K562 (cell line): ENCODE results near the gene GATAD2B. TPM values are rescaled to one million over a fixed set of nuclear protein-coding genes. Genes with fewer than 3 reads are reported as not detected.

Experiments used
- ATAC-seq: fragments of 200-7000 bp; cut with Tn5 transposase; 3 replicates; pipeline ENCODE4 v1.9.1; 2020; ENCODE audit warnings: moderate library complexity
- BruUV-seq: library from RNA; stranded (reverse); fragments of 400-500 nt; replicated peaks from 2 replicates; lab custom pipeline; 2021; lab: Mats Ljungman, UMichigan
- CTCF ChIA-PET: fragments of 300-600 bp; formaldehyde crosslinking; extraction: SDS; loops from one replicate; lab custom pipeline; 2021; ENCODE audit warnings: low intra/inter-chr PET ratio; lab: Yijun Ruan, JAX
- POLR2A ChIA-PET: fragments of 300-600, 350-650 bp; sonication (Branson Sonifier 250); formaldehyde crosslinking; extraction: SDS; loops from one replicate; lab custom pipeline; 2021; ENCODE audit warnings: antibody characterized with exemption, inconsistent platforms; lab: Yijun Ruan, JAX
- DNase-seq, 4 experiments: peaks; one replicate each; pipeline versions ENCODE4 v3.0.0 to v3.0.0-alpha.2; 2011 to 2018; ENCODE audit warnings: low spot score in 3 of 4, mixed read lengths in 3 of 4; ENCODE audit errors: extremely low read depth in 1 of 4
- FAIRE-seq: peaks from 2 replicates; lab custom pipeline; 2011; peaks lifted over from hg19 to GRCh38; lab: Jason Lieb, UNC
- H2AFZ ChIP-seq: 2 replicates; pipeline ENCODE4 v1.6.0; 2011; ENCODE audit warnings: low read depth, low read length, control low read depth, inconsistent platforms
- H3K27ac ChIP-seq: fragments of 200-600 bp; 3 replicates; pipeline ENCODE4 v1.8.0; 2011; ENCODE audit warnings: low read depth, mild to moderate bottlenecking, control low read depth, inconsistent platforms, low read length, moderate library complexity, mixed read lengths; ENCODE audit errors: extremely low read depth
- H3K27me3 ChIP-seq, 2 experiments: fragments of 300-600 bp in 1 of 2; 2 replicates in 1 of 2; 3 replicates in 1 of 2; pipeline versions ENCODE4 v1.6.0 to v1.8.0; 2011; ENCODE audit warnings: inconsistent platforms in 2 of 2, low read length in 2 of 2, mild to moderate bottlenecking in 1 of 2, mixed read lengths in 1 of 2, moderate library complexity in 1 of 2; ENCODE audit not compliant: control insufficient read depth in 2 of 2, insufficient read depth in 2 of 2
- H3K36me3 ChIP-seq: fragments of 300-600 bp; 3 replicates; pipeline ENCODE4 v1.8.0; 2011; ENCODE audit warnings: mild to moderate bottlenecking, low read length, inconsistent platforms; ENCODE audit not compliant: control insufficient read depth, insufficient read depth
- H3K4me1 ChIP-seq, 2 experiments: fragments of 200-600 bp in 1 of 2; replicated peaks in 1 of 2; 2 replicates in 1 of 2; 3 replicates in 1 of 2; pipeline versions ENCODE4 v1.5.1 to v1.8.0; 2011; ENCODE audit warnings: inconsistent platforms in 2 of 2, low read length in 2 of 2, mild to moderate bottlenecking in 1 of 2, mixed read lengths in 1 of 2, moderate library complexity in 1 of 2; ENCODE audit not compliant: control insufficient read depth in 2 of 2, insufficient read depth in 2 of 2
- H3K4me2 ChIP-seq: 2 replicates; pipeline ENCODE4 v1.6.1; 2011; ENCODE audit warnings: low read length, control low read depth, inconsistent platforms, mixed read lengths; ENCODE audit not compliant: insufficient read depth
- H3K4me3 ChIP-seq: fragments of 200-600 bp; sonication (generic), shearing (Covaris generic); 2 replicates; pipeline ENCODE4 v1.5.1; 2016; ENCODE audit warnings: control low read depth, inconsistent platforms
- H3K79me2 ChIP-seq: fragments of 200-600 bp; 3 replicates; pipeline ENCODE4 v1.8.0; 2011; ENCODE audit warnings: low read length, inconsistent platforms; ENCODE audit not compliant: control insufficient read depth, insufficient read depth
- H3K9ac ChIP-seq, 2 experiments: 2 replicates each; pipeline versions ENCODE4 v1.6.0 to v1.6.1; 2011; ENCODE audit warnings: low read depth in 2 of 2, low read length in 2 of 2, control low read depth in 1 of 2, inconsistent platforms in 1 of 2, mild to moderate bottlenecking in 1 of 2, mixed read lengths in 1 of 2; ENCODE audit not compliant: insufficient read depth in 1 of 2
- H3K9me1 ChIP-seq: one replicate; pipeline ENCODE4 v1.6.0; 2011; ENCODE audit warnings: inconsistent platforms, mild to moderate bottlenecking, low read length, moderate library complexity; ENCODE audit not compliant: control insufficient read depth, insufficient read depth
- H3K9me3 ChIP-seq: replicated peaks from 2 replicates; pipeline ENCODE4 v1.5.1; 2011; ENCODE audit warnings: low read depth, low read length, inconsistent platforms; ENCODE audit not compliant: control insufficient read depth, insufficient read depth
- H4K20me1 ChIP-seq: replicated peaks from 2 replicates; pipeline ENCODE4 v1.6.1; 2011; ENCODE audit warnings: low read length, inconsistent platforms, mixed read lengths; ENCODE audit not compliant: control insufficient read depth, insufficient read depth
- ATF6 ChIP-seq: sonication (generic); formaldehyde crosslinking; IDR thresholded peaks from 2 replicates; pipeline ENCODE4 v1.4.0; 2020; ENCODE audit warnings: mild to moderate bottlenecking, missing genetic modification reagents
- EP400 ChIP-seq: fragments of 450-650 bp; IDR thresholded peaks from 2 replicates; pipeline ENCODE4 v1.6.1; 2017; ENCODE audit warnings: antibody characterized with exemption, mild to moderate bottlenecking, moderate library complexity
- HMG20A ChIP-seq: fragments of 450-650 bp; formaldehyde crosslinking; conservative IDR thresholded peaks from 2 replicates; pipeline ENCODE4 v1.4.0; 2020; ENCODE audit warnings: mild to moderate bottlenecking, mixed read lengths
- LCOR ChIP-seq: sonication (generic); formaldehyde crosslinking; IDR thresholded peaks from 2 replicates; pipeline ENCODE4 v1.8.0; 2022; ENCODE audit warnings: mild to moderate bottlenecking, missing genetic modification reagents
- SMARCC2 ChIP-seq: fragments of 450-650 bp; IDR thresholded peaks from 2 replicates; pipeline ENCODE4 v1.6.1; 2017; ENCODE audit warnings: antibody characterized with exemption, moderate library complexity, mild to moderate bottlenecking, low read depth
- TCF15 ChIP-seq: fragments of 250-450 bp; sonication (Bioruptor Pico); IDR thresholded peaks from 2 replicates; pipeline ENCODE4 v1.8.0; 2022; ENCODE audit warnings: moderate library complexity, mild to moderate bottlenecking, inconsistent platforms
- ZKSCAN1 ChIP-seq: fragments of 150-350 bp; IDR thresholded peaks from 2 replicates; pipeline ENCODE4 v1.6.1; 2016; ENCODE audit warnings: low read depth, low read length
- ZNF41 ChIP-seq: fragments of 250-450 bp; sonication (Bioruptor Pico); conservative IDR thresholded peaks from 2 replicates; pipeline ENCODE4 v1.4.0; 2020; ENCODE audit warnings: mild to moderate bottlenecking
- ZNF512 ChIP-seq: IDR thresholded peaks from 2 replicates; pipeline ENCODE4 v1.6.1; 2016; ENCODE audit warnings: missing genetic modification characterization, missing compliant biosample characterization
- ZNF551 ChIP-seq: fragments of 250-450 bp; sonication (Bioruptor Pico); IDR thresholded peaks from 2 replicates; pipeline ENCODE4 v1.5.0; 2021; ENCODE audit warnings: mild to moderate bottlenecking, moderate library complexity
- whole genome bisulfite sequencing: fragments of 100-300 bp; shearing (Covaris generic); methylation state at CpG from one replicate; pipeline ENCODE4 v1.1.6; 2016; ENCODE audit warnings: low coverage, mixed read lengths; ENCODE audit not compliant: insufficient coverage; ENCODE audit errors: missing lambda C conversion rate; 5-methylcytosine and 5-hydroxymethylcytosine counted together
- in situ Hi-C: fragments of 300-500 bp; cut with MboI; formaldehyde crosslinking; loops from 4 replicates; pipeline ENCODE4 v1.15.0; 2018; ENCODE audit warnings: inconsistent platforms, mixed read lengths
- intact Hi-C: fragments of 100-400 bp; cut with micrococcal nuclease; formaldehyde crosslinking; loops from 2 replicates; pipeline ENCODE4 v1.14.2; 2022
- polyA plus RNA-seq, 8 experiments: library from polyadenylated mRNA; depleted of rRNA in 4 of 8; stranded (reverse) in 5 of 8; unstranded in 3 of 8; fragments of >200 nt; fragmentation: Nextera tagmentation in 2 of 8; fragmentation: Illumina TruSeq in 1 of 8; extraction: Ambion mirVana in 2 of 8; extraction: Trizol in 1 of 8; gene quantifications; 2 replicates each; pipeline versions ENCODE4 v1.2.1 to v1.2.3, GENCODE V29; 2011 to 2014; ENCODE audit warnings: inconsistent platforms in 1 of 8, missing spikeins in 1 of 8
- total RNA-seq, 7 experiments: library from RNA; depleted of rRNA in 6 of 7; stranded (reverse); fragments of >200 nt in 6 of 7; fragmentation: Illumina TruSeq in 2 of 7; extraction: Trizol in 2 of 7; gene quantifications; 2 replicates each; pipeline versions ENCODE4 v1.2.1 to v1.2.3, GENCODE V29; 2011 to 2021; ENCODE audit warnings: low replicate concordance in 1 of 7

GATAD2B gene
- total and polyA plus RNA-seq, 9 of the 15 experiments (the other 6 are each of a cell fraction or from before 2014, with no cell fraction given), result 1.5 to 40.2 (median 4.9) TPM

- Histone ChIP-seq H3K27ac (no peak overlapping the region), H2AFZ (no peak overlapping the region), H3K27me3 (no peaks in the 10 kb centered on the region)
- ATAC-seq, result no peak
- no TSS peak for BruUV-seq
- intact Hi-C loops, result no loop called here
- TF ChIP-seq EP400, result no peak
- no peak for TF ChIP-seq TCF15 (CRISPR knock-in tag)
- no peak for TF ChIP-seq SMARCC2
- TF ChIP-seq, all 486 proteins: peak for 0
- in situ Hi-C loops, result no loop called here
- peaks cover 39% of the 10 kb centered on the region for H3K79me2 ChIP-seq
- peaks cover 12 to 24% of the 10 kb centered on the region in 2 experiments for H3K4me1 ChIP-seq
- CTCF ChIA-PET, result interaction anchor here (0.7 kb wide), 1 partner anchor 1122 kb away, joined by 3 read pairs; no protein-coding TSS in a partner anchor
- H3K36me3 ChIP-seq, result peaks cover 51% of the 10 kb centered on the region; the same call in 2 of the 3 replicates
- 91% methylated on average over 10 of the region's 10 CpGs for WGBS
- DNase-seq (no peak), FAIRE-seq (no peak)
- POLR2A ChIA-PET, result no interaction called here
- no peak overlapping the region for H3K4me2 ChIP-seq
- H3K9me1 ChIP-seq, result no peaks in the 10 kb centered on the region
- peak overlapping the region in 1 of 2 experiments; percentile 57; a peak in 1 of 4 replicates for H3K9ac ChIP-seq
- no peak overlapping the region for H3K4me3 ChIP-seq
- no peaks in the 10 kb centered on the region for H3K9me3 ChIP-seq
- H4K20me1 ChIP-seq, result peaks cover 9% of the 10 kb centered on the region; the same call in 1 of the 2 replicates
Measured at GRCh38 chr1:153954826-153955225, 32.1 kb upstream of the GATAD2B start.

GRCh38 chr1:153953859-153954365 is 31.1 kb upstream of the GATAD2B start:
- H3K4me1 ChIP-seq, result peaks cover 6 to 20% of the 10 kb centered on the region in 2 experiments
- H3K27me3 ChIP-seq, result no peaks in the 10 kb centered on the region
- peak overlapping the region in 1 of 2 experiments; percentile 55; a peak in 1 of 4 replicates for H3K9ac ChIP-seq
- no peak overlapping the region for H3K4me2 ChIP-seq
- WGBS, result 48% methylated on average over 4 of the region's 4 CpGs
- ATAC-seq (no peak), DNase-seq (no peak), FAIRE-seq (no peak)
- in situ Hi-C loops (no loop called here), intact Hi-C loops (no loop called here)
- peaks cover 9% of the 10 kb centered on the region; the same call in 1 of the 2 replicates for H4K20me1 ChIP-seq
- H3K27ac ChIP-seq, result no peak overlapping the region
- no peak overlapping the region for H3K4me3 ChIP-seq
- ChIA-PET CTCF (interaction anchor here (0.7 kb wide), 1 partner anchor 1123 kb away, joined by 3 read pairs; no protein-coding TSS in a partner anchor), POLR2A (interaction anchor here (0.6 to 2.0 kb wide), 4 partner anchors 9 to 169 kb away, joined by 3 to 9 read pairs (median 6); partner anchors contain the start of genes CREB3L4 and SLC39A1)
- no peaks in the 10 kb centered on the region for H3K9me1 ChIP-seq
- peaks cover 48% of the 10 kb centered on the region; the same call in 2 of the 3 replicates for H3K36me3 ChIP-seq
- no peak overlapping the region for H2AFZ ChIP-seq
- H3K9me3 ChIP-seq, result no peaks in the 10 kb centered on the region
- peaks cover 39% of the 10 kb centered on the region for H3K79me2 ChIP-seq
- no TSS peak for BruUV-seq
- TF ChIP-seq ZNF512 (no peak), ZNF41 (CRISPR knock-in tag) (no peak), ZKSCAN1 (no peak), ATF6 (CRISPR knock-in tag) (no peak), HMG20A (CRISPR knock-in tag) (no peak), ZNF551 (CRISPR knock-in tag) (no peak), LCOR (CRISPR knock-in tag) (no peak)
